HepG2 (cell line): Measurements from ENCODE around the gene CISD2. TPM values are rescaled to one million over a fixed set of nuclear protein-coding genes. Genes with fewer than 3 reads are reported as not detected.
A peak's percentile ranks its signal among the peaks of the same experiment; 100 is the strongest.

Source experiments
- ATAD3A ChIP-seq: sonication (generic); formaldehyde crosslinking; IDR thresholded peaks from 2 replicates; pipeline ENCODE4 v1.4.0; 2020; ENCODE audit warnings: missing genetic modification reagents
- ATF3 ChIP-seq: sonication (generic); formaldehyde crosslinking; IDR thresholded peaks from 2 replicates; pipeline ENCODE4 v1.4.0; 2020; ENCODE audit warnings: missing genetic modification reagents
- CSRNP2 ChIP-seq: sonication (generic); formaldehyde crosslinking; conservative IDR thresholded peaks from 2 replicates; pipeline ENCODE4 v1.8.0; 2022; ENCODE audit warnings: low read depth, missing genetic modification reagents
- FOSL2 ChIP-seq: sonication (generic); formaldehyde crosslinking; IDR thresholded peaks from 2 replicates; pipeline ENCODE4 v1.4.0; 2020; ENCODE audit warnings: missing genetic modification reagents
- GZF1 ChIP-seq: sonication (generic); formaldehyde crosslinking; IDR thresholded peaks from 2 replicates; pipeline ENCODE4 v1.5.1; 2020; ENCODE audit warnings: mild to moderate bottlenecking, missing genetic modification reagents
- HDAC1 ChIP-seq: sonication (generic); formaldehyde crosslinking; IDR thresholded peaks from 2 replicates; pipeline ENCODE4 v1.5.1; 2020; ENCODE audit warnings: mild to moderate bottlenecking, missing genetic modification reagents
- HMGXB4 ChIP-seq, 2 experiments: sonication (generic) in 1 of 2; formaldehyde crosslinking in 1 of 2; IDR thresholded peaks; 2 replicates each; pipeline versions ENCODE4 v1.4.0 to v1.6.1; 2018 to 2020; ENCODE audit warnings: missing genetic modification reagents in 2 of 2, borderline replicate concordance in 1 of 2, low read depth in 1 of 2, mild to moderate bottlenecking in 1 of 2, missing biosample characterization in 1 of 2
- KDM2A ChIP-seq: sonication (generic); formaldehyde crosslinking; IDR thresholded peaks from 2 replicates; pipeline ENCODE4 v1.4.0; 2020; ENCODE audit warnings: low read depth, missing genetic modification reagents, borderline replicate concordance
- KLF12 ChIP-seq: sonication (generic); formaldehyde crosslinking; IDR thresholded peaks from 2 replicates; pipeline ENCODE4 v1.4.0; 2020; ENCODE audit warnings: missing genetic modification reagents, borderline replicate concordance
- MEIS2 ChIP-seq: sonication (generic); formaldehyde crosslinking; IDR thresholded peaks from 2 replicates; pipeline ENCODE4 v1.9.0; 2021; ENCODE audit warnings: mild to moderate bottlenecking, missing genetic modification reagents
- RAD21 ChIP-seq: fragments of 450-650 bp; formaldehyde crosslinking; IDR thresholded peaks from 2 replicates; pipeline ENCODE4 v1.5.0; 2020; ENCODE audit warnings: mild to moderate bottlenecking
- SPEN ChIP-seq: sonication (generic); formaldehyde crosslinking; IDR thresholded peaks from 2 replicates; pipeline ENCODE4 v1.5.1; 2020; ENCODE audit warnings: low read depth, mild to moderate bottlenecking, missing genetic modification reagents
- ZBTB7A ChIP-seq: sonication (generic); formaldehyde crosslinking; IDR thresholded peaks from 2 replicates; pipeline ENCODE4 v1.8.0; 2022; ENCODE audit warnings: mild to moderate bottlenecking, missing genetic modification reagents
- ZC3H4 ChIP-seq: sonication (generic); formaldehyde crosslinking; IDR thresholded peaks from 2 replicates; pipeline ENCODE4 v1.4.0; 2020; ENCODE audit warnings: missing genetic modification reagents, borderline replicate concordance
- ZNF281 ChIP-seq: sonication (generic); formaldehyde crosslinking; IDR thresholded peaks from 2 replicates; pipeline ENCODE4 v1.4.0; 2020; ENCODE audit warnings: missing genetic modification reagents, borderline replicate concordance
- ZNF33B ChIP-seq: sonication (generic); formaldehyde crosslinking; IDR thresholded peaks from 2 replicates; pipeline ENCODE4 v1.5.1; 2020; ENCODE audit warnings: mild to moderate bottlenecking, missing genetic modification reagents
- ZNF484 ChIP-seq: sonication (generic); formaldehyde crosslinking; IDR thresholded peaks from 2 replicates; pipeline ENCODE4 v1.5.1; 2020; ENCODE audit warnings: mild to moderate bottlenecking, low read depth, missing genetic modification reagents, borderline replicate concordance
- ZNF607 ChIP-seq: sonication (generic); formaldehyde crosslinking; IDR thresholded peaks from 2 replicates; pipeline ENCODE4 v1.5.1; 2020; ENCODE audit warnings: missing genetic modification reagents, mild to moderate bottlenecking, borderline replicate concordance
- polyA plus RNA-seq, 8 experiments: library from polyadenylated mRNA; depleted of rRNA in 3 of 8; stranded (reverse) in 7 of 8; unstranded in 1 of 8; fragments of >200 nt; fragmentation: Illumina TruSeq in 4 of 8; extraction: Trizol in 4 of 8; gene quantifications; 2 replicates each; pipeline versions ENCODE4 v1.2.1 to v1.2.3, GENCODE V29; 2011 to 2016; ENCODE audit warnings: low read depth in 4 of 8, missing spikeins in 1 of 8, mixed read lengths in 1 of 8; ENCODE audit not compliant: insufficient read depth in 1 of 8
- total RNA-seq, 5 experiments: library from RNA; depleted of rRNA; stranded (reverse); fragments of >200 nt; fragmentation: Illumina TruSeq; extraction: Trizol; gene quantifications; 2 replicates each; pipeline ENCODE4 v1.2.3, GENCODE V29; 2016; ENCODE audit warnings: low read depth in 1 of 5

CISD2 gene
- total and polyA plus RNA-seq, 2 of the 13 experiments (the other 11 are each of a cell fraction or from before 2014, with no cell fraction given) = 24.5 to 37.7 TPM

GRCh38 chr4:102826105-102826889 is 42.5 kb upstream of the CISD2 start (continued):
- no peak for TF ChIP-seq HMGXB4 (CRISPR knock-in tag; IDR thresholded peaks at IDR 0.05; ENCODE audit: borderline replicate concordance in 1 of 2, low read depth in 1 of 2)
- no peak for TF ChIP-seq CSRNP2
- no peak for TF ChIP-seq ZNF281 (CRISPR knock-in tag)
- TF ChIP-seq ZBTB7A (CRISPR knock-in tag) = no peak
- no peak for TF ChIP-seq ZNF33B (CRISPR knock-in tag)
- TF ChIP-seq KDM2A (CRISPR knock-in tag) = no peak
- TF ChIP-seq HDAC1 (CRISPR knock-in tag) = peak; percentile 39; the same call in 1 of the 2 replicates
- peak; percentile 25; the same call in 1 of the 2 replicates for TF ChIP-seq GZF1 (CRISPR knock-in tag)
- TF ChIP-seq ZNF484 (CRISPR knock-in tag) = no peak
- no peak for TF ChIP-seq ATAD3A (CRISPR knock-in tag)
- peak; percentile 84; the same call in 1 of the 2 replicates for TF ChIP-seq ZC3H4 (CRISPR knock-in tag)
- no peak for TF ChIP-seq ATF3 (CRISPR knock-in tag)
- TF ChIP-seq KLF12 = 0 out of 2 replicates have a peak, but pooled peaks have one; percentile 45
- TF ChIP-seq RAD21 (CRISPR knock-in tag) = no peak
- no peak for TF ChIP-seq FOSL2 (CRISPR knock-in tag)
- no peak for TF ChIP-seq SPEN (CRISPR knock-in tag)
- 0 out of 2 replicates have a peak, but pooled peaks have one; percentile 25 for TF ChIP-seq MEIS2 (CRISPR knock-in tag)
- TF ChIP-seq ZNF607 = no peak
